Measurements from ENCODE around the gene GHITM. TPM values are rescaled to one million over a fixed set of nuclear protein-coding genes. Genes with fewer than 3 reads are reported as not detected.
"Not testable (repeated sequence)": the region's sequence is repeated elsewhere in the genome, so short reads cannot be mapped to it uniquely, and the experiment has no call there.

Gene GHITM
- total and polyA plus RNA-seq, 2 experiments from 2014 or later: 97.1 to 105 TPM

- not testable (repeated sequence) for H3K36me3 Mint-ChIP-seq (ENCODE audit: low read depth); ATAC-seq; H3F3A ChIP-seq (replicated peaks; ENCODE audit: low read depth); H3K27me3 Mint-ChIP-seq (ENCODE audit: insufficient read depth, low read depth, poor library complexity); DNase-seq (ENCODE audit: low spot score); H3K27me3 ChIP-seq (ENCODE audit: insufficient read depth); H3K27ac ChIP-seq (ENCODE audit: low read depth); H3K4me2 ChIP-seq; H3K36me3 ChIP-seq (ENCODE audit: insufficient read depth); H3K4me1 ChIP-seq (ENCODE audit: insufficient read depth); H3K9me3 Mint-ChIP-seq; H3K4me3 ChIP-seq; H3K9me2 ChIP-seq (ENCODE audit: insufficient read depth); H4K20me1 ChIP-seq (replicated peaks; ENCODE audit: insufficient read depth); H3K27ac Mint-ChIP-seq; H3K4me3 Mint-ChIP-seq; H2AFZ ChIP-seq; H3K4me1 Mint-ChIP-seq; H3K79me2 ChIP-seq (replicated peaks; ENCODE audit: insufficient read depth)
Measured at GRCh38 chr10:84109772-84110171, 29.5 kb upstream of the GHITM start.

GRCh38 chr10:84113468-84113867 is 25.8 kb upstream of the GHITM start:
- H3K36me3 Mint-ChIP-seq (ENCODE audit: low read depth); H3K9me2 ChIP-seq (ENCODE audit: insufficient read depth); H3K4me3 ChIP-seq; H2AFZ ChIP-seq; H3K27me3 Mint-ChIP-seq (ENCODE audit: insufficient read depth, low read depth, poor library complexity); H3F3A ChIP-seq (replicated peaks; ENCODE audit: low read depth); H3K79me2 ChIP-seq (replicated peaks; ENCODE audit: insufficient read depth); H3K27ac Mint-ChIP-seq; H3K4me1 ChIP-seq (ENCODE audit: insufficient read depth); ATAC-seq; H3K9me3 Mint-ChIP-seq; H3K36me3 ChIP-seq (ENCODE audit: insufficient read depth); H3K27me3 ChIP-seq (ENCODE audit: insufficient read depth); H3K27ac ChIP-seq (ENCODE audit: low read depth); H3K4me1 Mint-ChIP-seq; H3K4me2 ChIP-seq; H3K4me3 Mint-ChIP-seq; DNase-seq (ENCODE audit: low spot score); H4K20me1 ChIP-seq (replicated peaks; ENCODE audit: insufficient read depth): not testable (repeated sequence)

GRCh38 chr10:84114088-84114667 is 25.1 kb upstream of the GHITM start:
- Histone ChIP-seq H3K9me2 (ENCODE audit: insufficient read depth) (no peaks in the 10 kb centered on the region), H3K79me2 (replicated peaks; ENCODE audit: insufficient read depth) (no peaks in the 10 kb centered on the region), H3K27ac (ENCODE audit: low read depth) (no peak overlapping the region), H4K20me1 (replicated peaks; ENCODE audit: insufficient read depth) (no peaks in the 10 kb centered on the region), H3K4me1 (ENCODE audit: insufficient read depth) (no peaks in the 10 kb centered on the region), H2AFZ (no peak overlapping the region), H3K4me3 (no peak overlapping the region), H3K27me3 (ENCODE audit: insufficient read depth) (no peaks in the 10 kb centered on the region), H3K4me2 (no peak overlapping the region), H3K36me3 (ENCODE audit: insufficient read depth) (no peaks in the 10 kb centered on the region), H3F3A (replicated peaks; ENCODE audit: low read depth) (no peaks in the 10 kb centered on the region)
- H3K27me3 Mint-ChIP-seq (ENCODE audit: insufficient read depth, low read depth, poor library complexity): peaks cover under 1% of the 10 kb centered on the region
- DNase-seq (ENCODE audit: low spot score): peak; percentile 67
- no peaks in the 10 kb centered on the region for H3K36me3 Mint-ChIP-seq (ENCODE audit: low read depth)
- no peak for ATAC-seq
- H3K4me3 Mint-ChIP-seq: no peak overlapping the region
- no peaks in the 10 kb centered on the region for H3K9me3 Mint-ChIP-seq
- no peak overlapping the region for H3K27ac Mint-ChIP-seq
- no peaks in the 10 kb centered on the region for H3K4me1 Mint-ChIP-seq
- TF ChIP-seq CTCF (conservative IDR thresholded peaks at IDR 0.05; ENCODE audit: low read depth in 2 of 2) (peak; percentile 51 to 59), CREB1 (CRISPR knock-in tag; IDR thresholded peaks at IDR 0.05; ENCODE audit: low read depth) (no peak)

- not testable (repeated sequence) for H3K36me3 Mint-ChIP-seq (ENCODE audit: low read depth); H3K27me3 Mint-ChIP-seq (ENCODE audit: insufficient read depth, low read depth, poor library complexity); H3K27ac ChIP-seq (ENCODE audit: low read depth)
Measured at GRCh38 chr10:84117204-84117603, 22.1 kb upstream of the GHITM start.

More at GRCh38 chr10:84117204-84117603, 22.1 kb upstream of the GHITM start:
- not testable (repeated sequence) for H3F3A ChIP-seq (replicated peaks; ENCODE audit: low read depth); H4K20me1 ChIP-seq (replicated peaks; ENCODE audit: insufficient read depth); H3K9me2 ChIP-seq (ENCODE audit: insufficient read depth); H3K4me2 ChIP-seq; DNase-seq (ENCODE audit: low spot score); H3K79me2 ChIP-seq (replicated peaks; ENCODE audit: insufficient read depth); H2AFZ ChIP-seq; ATAC-seq; H3K9me3 Mint-ChIP-seq; H3K4me3 Mint-ChIP-seq; H3K4me1 ChIP-seq (ENCODE audit: insufficient read depth); H3K27me3 ChIP-seq (ENCODE audit: insufficient read depth); H3K4me1 Mint-ChIP-seq; H3K4me3 ChIP-seq; H3K36me3 ChIP-seq (ENCODE audit: insufficient read depth); H3K27ac Mint-ChIP-seq
